ENCODE measurements around the gene AGAP3. TPM values are rescaled to one million over a fixed set of nuclear protein-coding genes. Genes with fewer than 3 reads are reported as not detected.

AGAP3 gene
- total RNA-seq, 2 donors from 2014 or later: 52.1 to 62.8 TPM

DNA sequence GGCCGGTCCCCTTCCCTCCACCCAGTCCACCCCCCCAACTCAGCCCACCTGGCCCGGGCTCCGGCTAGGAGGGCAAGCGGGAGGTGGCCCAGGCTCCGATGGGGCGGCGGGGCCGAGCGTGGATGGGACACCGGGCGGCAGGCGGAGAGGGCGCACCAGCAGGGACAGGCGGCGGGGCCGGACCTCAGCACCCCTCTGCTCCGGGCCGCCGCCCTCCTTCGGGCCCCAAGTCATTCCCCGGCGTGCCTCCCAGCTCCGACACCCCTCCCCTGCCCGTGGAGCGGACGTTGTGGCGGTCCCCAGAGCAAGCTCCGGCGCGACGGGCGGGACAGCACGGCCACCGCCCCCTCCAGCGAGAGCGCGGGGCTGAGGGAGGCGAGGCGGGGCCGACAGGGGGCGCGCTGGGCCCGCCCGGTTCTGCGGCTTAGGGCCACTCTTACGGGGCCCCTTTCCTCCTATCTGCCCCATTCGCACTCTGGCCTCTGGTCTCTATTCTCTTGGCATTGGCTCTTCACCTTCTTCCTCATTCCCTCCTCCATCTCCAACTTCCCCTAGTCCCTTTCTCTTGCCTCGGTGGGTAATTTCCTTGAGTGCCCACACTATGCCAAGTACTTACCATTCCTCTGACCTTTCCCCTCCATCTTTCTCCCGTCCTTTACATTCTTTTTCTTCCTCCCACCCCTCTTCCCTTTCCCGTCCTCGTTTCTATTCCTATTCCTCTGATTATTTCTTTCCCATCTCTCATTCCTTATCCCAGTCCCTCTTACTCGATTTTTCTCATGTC lies 81.9 kb downstream of the AGAP3 start:
- Histone ChIP-seq H3K36me3 (no peaks in the 10 kb centered on the region), H3K4me1 (ENCODE audit: control insufficient read depth in 1 of 2, low read depth in 2 of 2) (peaks cover 6 to 22% of the 10 kb centered on the region in 2 donors), H3K4me3 (peak overlapping the region; percentile 70), H3K27ac (no peak overlapping the region), H3K9me3 (no peaks in the 10 kb centered on the region), H3K27me3 (replicated peaks; ENCODE audit: insufficient read depth) (peaks cover 8% of the 10 kb centered on the region)
- TF ChIP-seq, protein P1, sequence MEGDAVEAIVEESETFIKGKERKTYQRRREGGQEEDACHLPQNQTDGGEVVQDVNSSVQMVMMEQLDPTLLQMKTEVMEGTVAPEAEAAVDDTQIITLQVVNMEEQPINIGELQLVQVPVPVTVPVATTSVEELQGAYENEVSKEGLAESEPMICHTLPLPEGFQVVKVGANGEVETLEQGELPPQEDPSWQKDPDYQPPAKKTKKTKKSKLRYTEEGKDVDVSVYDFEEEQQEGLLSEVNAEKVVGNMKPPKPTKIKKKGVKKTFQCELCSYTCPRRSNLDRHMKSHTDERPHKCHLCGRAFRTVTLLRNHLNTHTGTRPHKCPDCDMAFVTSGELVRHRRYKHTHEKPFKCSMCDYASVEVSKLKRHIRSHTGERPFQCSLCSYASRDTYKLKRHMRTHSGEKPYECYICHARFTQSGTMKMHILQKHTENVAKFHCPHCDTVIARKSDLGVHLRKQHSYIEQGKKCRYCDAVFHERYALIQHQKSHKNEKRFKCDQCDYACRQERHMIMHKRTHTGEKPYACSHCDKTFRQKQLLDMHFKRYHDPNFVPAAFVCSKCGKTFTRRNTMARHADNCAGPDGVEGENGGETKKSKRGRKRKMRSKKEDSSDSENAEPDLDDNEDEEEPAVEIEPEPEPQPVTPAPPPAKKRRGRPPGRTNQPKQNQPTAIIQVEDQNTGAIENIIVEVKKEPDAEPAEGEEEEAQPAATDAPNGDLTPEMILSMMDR (IDR thresholded peaks at IDR 0.05): peak; percentile 46
- DNase-seq (ENCODE audit: low spot score): no peak
- no peak for ATAC-seq (ENCODE audit: insufficient number of reproducible peaks, low FRiP score, low read depth)

DNA sequence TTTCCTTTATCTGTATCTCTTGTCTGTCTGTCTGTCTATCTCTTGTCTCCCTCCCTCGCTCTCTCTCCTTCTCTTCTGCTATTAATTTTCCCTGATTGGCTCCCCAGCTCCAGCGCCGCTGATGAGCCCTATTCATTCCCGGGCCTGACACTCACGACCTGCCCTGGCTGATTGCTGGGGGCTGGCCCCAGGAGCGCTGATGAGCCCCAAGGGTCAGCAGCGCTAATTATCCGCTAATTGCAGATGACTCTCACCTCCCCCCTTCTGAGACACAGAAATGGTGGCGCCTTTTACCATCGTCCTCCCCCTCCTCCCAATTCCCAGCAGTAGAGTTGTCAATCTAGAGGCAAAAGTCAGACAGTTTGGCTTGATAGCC lies 82.5 kb downstream of the AGAP3 start:
- TF ChIP-seq, protein P1 (IDR thresholded peaks at IDR 0.05): no peak
- H3K4me1 ChIP-seq (ENCODE audit: control insufficient read depth in 1 of 2, low read depth in 2 of 2): peaks cover 6 to 22% of the 10 kb centered on the region in 2 donors
- no peak overlapping the region for H3K27ac ChIP-seq
- no peak for DNase-seq (ENCODE audit: low spot score)
- no peak overlapping the region for H3K4me3 ChIP-seq
- H3K9me3 ChIP-seq: no peaks in the 10 kb centered on the region
- H3K36me3 ChIP-seq: no peaks in the 10 kb centered on the region
- H3K27me3 ChIP-seq (replicated peaks; ENCODE audit: insufficient read depth): peaks cover 6% of the 10 kb centered on the region
- no peak for ATAC-seq (ENCODE audit: insufficient number of reproducible peaks, low FRiP score, low read depth)

DNA sequence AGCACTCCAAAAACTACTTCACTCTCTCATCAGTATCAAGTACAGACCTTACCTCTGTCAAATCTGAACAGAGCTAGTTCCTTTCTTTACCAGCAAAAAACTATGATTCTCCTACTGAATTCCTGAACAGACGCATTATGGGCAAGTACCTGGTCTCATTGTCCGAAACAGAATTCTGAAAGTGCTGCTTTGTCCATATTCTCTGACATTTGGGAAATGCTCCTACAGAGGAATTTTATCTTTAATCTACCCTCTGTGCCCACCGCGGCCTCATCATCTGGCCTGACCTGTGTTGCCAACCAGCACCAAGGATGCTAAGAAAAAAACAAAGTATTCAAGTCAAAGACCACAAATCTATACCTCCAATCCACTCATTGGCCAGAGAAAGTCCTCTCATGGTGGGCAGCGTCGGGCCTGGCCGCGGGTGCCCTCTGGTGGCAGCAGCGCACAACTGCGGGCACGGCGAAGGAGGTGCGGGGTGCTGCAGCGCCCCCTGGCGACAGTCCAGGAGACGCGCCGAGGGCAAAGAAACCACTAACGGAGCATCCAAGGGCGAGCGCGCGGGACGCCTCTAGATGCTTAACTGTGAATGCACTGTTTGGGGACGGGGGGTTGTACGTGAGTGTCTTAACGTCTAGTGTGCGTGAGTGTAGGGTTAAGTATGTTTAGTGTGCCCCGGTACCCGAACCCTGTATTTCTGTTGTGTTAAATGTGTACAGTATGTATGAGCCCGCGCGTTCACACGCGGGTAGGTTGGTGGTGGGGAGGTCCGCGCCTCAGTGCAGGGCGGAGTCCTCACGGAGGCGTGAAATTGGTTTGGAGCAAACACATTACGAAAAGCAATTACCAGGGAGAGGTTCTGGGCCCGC lies 86.2 kb downstream of the AGAP3 start:
- Histone ChIP-seq H3K4me1 (ENCODE audit: control insufficient read depth in 1 of 2, low read depth in 2 of 2) (peaks cover 0 to 17% of the 10 kb centered on the region in 2 donors), H3K9me3 (no peaks in the 10 kb centered on the region), H3K36me3 (no peaks in the 10 kb centered on the region), H3K27me3 (replicated peaks; ENCODE audit: insufficient read depth) (peaks cover 4% of the 10 kb centered on the region), H3K27ac (no peak overlapping the region), H3K4me3 (no peak overlapping the region)
- DNase-seq (ENCODE audit: low spot score): no peak
- TF ChIP-seq, protein P1 (IDR thresholded peaks at IDR 0.05): peak; percentile 100
- no peak for ATAC-seq (ENCODE audit: insufficient number of reproducible peaks, low FRiP score, low read depth)

DNA sequence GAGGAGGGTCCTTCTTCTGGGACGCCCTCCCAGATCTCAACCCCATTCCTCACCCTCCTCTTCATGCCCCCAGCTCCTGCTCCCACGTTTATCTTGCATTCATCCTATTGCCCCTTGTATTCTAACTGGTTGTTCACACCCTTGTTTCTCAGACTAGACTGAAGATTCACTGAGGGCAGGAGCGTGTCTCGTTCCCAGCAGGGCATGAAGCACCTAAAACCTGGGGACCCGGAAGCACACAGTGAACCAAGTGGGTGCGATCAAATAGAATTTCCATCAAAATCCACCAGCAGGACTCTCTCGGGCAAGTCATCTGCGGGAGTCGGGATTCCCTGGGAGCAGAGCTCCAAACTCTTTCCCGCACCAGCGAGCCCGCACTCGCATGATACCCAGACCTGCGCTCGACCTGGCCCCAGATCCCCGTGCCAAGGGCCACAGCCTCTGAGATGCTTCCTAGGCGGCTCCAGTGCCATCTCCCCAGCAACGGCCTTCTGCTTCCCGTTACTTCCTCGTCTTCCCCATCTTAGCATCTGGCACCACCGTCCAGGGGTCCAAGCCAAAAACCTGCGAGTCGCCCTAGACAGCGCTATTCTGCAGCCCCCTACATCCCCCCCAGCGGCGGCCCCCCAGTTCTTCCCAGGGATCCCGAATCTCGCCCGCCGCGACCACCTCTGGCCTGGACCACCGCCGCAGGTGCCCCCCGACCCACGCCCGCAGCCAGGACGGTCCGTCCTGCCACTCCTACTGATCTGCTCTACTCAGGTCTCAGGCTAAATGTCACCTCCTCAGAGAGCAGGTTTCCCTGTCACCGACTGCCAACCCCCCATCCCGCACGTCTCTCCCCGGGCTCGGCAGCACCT lies 87.3 kb downstream of the AGAP3 start:
- DNase-seq (ENCODE audit: low spot score) (no peak), ATAC-seq (ENCODE audit: insufficient number of reproducible peaks, low FRiP score, low read depth) (no peak)
- H3K4me3 ChIP-seq: no peak overlapping the region
- H3K36me3 ChIP-seq: no peaks in the 10 kb centered on the region
- H3K27ac ChIP-seq: no peak overlapping the region
- TF ChIP-seq, protein P1 (IDR thresholded peaks at IDR 0.05): no peak
- H3K4me1 ChIP-seq (ENCODE audit: control insufficient read depth in 1 of 2, low read depth in 2 of 2): peaks cover 0 to 7% of the 10 kb centered on the region in 2 donors
- peaks cover 4% of the 10 kb centered on the region for H3K27me3 ChIP-seq (replicated peaks; ENCODE audit: insufficient read depth)
- H3K9me3 ChIP-seq: no peaks in the 10 kb centered on the region

Measured in thoracic aorta (tissue), 2 donors.